Placental epithelial cell (primary cell): ENCODE results near the gene EBF3. TPM values are rescaled to one million over a fixed set of nuclear protein-coding genes. Genes with fewer than 3 reads are reported as not detected.

Source experiments
- small RNA-seq: library from RNA; depleted of rRNA; stranded (forward); fragments of <200 nt; gene quantifications from one replicate; pipeline ENCODE3, GENCODE V24; 2012
- total RNA-seq: library from RNA; depleted of rRNA; stranded (reverse); fragments of >200 nt; gene quantifications from 2 replicates; pipeline ENCODE4 v1.2.3, GENCODE V29; 2012

The EBF3 gene, protein sequence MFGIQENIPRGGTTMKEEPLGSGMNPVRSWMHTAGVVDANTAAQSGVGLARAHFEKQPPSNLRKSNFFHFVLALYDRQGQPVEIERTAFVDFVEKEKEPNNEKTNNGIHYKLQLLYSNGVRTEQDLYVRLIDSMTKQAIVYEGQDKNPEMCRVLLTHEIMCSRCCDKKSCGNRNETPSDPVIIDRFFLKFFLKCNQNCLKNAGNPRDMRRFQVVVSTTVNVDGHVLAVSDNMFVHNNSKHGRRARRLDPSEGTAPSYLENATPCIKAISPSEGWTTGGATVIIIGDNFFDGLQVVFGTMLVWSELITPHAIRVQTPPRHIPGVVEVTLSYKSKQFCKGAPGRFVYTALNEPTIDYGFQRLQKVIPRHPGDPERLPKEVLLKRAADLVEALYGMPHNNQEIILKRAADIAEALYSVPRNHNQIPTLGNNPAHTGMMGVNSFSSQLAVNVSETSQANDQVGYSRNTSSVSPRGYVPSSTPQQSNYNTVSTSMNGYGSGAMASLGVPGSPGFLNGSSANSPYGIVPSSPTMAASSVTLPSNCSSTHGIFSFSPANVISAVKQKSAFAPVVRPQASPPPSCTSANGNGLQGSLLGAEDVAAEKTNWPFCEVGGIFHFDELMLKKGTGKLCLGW
- 3.0 and 5.1 TPM in 2 replicates for total RNA-seq

DNA sequence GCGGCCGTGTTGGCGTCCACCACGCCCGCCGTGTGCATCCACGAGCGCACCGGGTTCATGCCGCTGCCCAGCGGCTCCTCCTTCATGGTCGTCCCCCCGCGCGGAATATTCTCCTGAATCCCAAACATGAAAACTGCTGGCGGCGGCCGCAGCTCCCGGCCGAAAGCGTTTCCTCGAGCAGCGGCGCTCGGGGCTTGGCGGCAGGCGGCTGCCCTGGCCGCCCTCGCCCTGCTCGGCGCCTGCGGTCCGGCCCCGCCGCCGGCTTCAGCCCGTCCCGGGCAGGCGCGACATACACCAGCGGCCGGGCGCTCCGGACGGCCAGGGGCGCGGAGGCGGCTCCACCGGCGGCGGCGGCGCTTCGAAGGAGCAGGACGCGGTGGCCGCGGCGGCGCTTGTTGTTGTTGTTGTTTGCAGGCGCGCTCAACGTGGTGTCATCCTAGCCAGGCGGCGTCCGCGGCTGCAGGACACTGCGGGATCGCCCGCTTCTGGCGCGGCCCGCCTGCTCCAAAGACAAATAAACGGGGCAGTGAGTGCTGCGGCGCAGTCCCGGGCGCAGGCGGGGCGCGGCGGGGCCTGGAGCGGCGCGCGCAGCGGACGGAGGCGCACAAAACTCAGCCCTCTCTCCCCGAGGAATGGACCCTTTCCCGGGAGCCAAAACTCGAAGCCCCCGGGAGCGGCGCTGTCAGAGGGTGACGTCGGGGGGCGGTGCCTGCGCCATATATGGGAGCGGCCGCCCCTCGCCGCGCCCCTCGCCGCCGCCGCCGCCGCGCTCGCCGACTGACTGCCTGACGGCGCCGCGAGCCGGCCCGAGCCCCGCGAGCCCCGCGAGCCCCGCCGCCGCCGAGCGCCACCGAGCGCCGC is at the start of gene EBF3:
Gene EBF3 (minus strand): TSS at position 634 of the 861 bp plus-strand sequence. CDS start 506 bp downstream, at position 128.

Small RNA genes lying within 50 kb of the gene (small RNA-seq; reads per million reads assigned to genes)
- gene AL354950.2 = not detected
- gene MIR4297 = not detected

Other genes with a start within 250 kb of the EBF3 start
- 1.2 and 1.4 TPM in 2 replicates for gene C10orf143, start 146.6 kb upstream of the EBF3 start, total RNA-seq
- gene GLRX3, start 172.1 kb upstream of the EBF3 start, total RNA-seq = 33.0 and 84.2 TPM in 2 replicates